GM18511 (cell line): Measurements from ENCODE around the gene ZNF266.

Source experiments
- ATAC-seq: cut with Tn5 transposase; IDR thresholded peaks from one replicate; pipeline ENCODE4 v1.9.1; 2021; ENCODE audit warnings: mild to moderate bottlenecking, moderate library complexity; ENCODE audit not compliant: unreplicated experiment

Gene ZNF266

DNA sequence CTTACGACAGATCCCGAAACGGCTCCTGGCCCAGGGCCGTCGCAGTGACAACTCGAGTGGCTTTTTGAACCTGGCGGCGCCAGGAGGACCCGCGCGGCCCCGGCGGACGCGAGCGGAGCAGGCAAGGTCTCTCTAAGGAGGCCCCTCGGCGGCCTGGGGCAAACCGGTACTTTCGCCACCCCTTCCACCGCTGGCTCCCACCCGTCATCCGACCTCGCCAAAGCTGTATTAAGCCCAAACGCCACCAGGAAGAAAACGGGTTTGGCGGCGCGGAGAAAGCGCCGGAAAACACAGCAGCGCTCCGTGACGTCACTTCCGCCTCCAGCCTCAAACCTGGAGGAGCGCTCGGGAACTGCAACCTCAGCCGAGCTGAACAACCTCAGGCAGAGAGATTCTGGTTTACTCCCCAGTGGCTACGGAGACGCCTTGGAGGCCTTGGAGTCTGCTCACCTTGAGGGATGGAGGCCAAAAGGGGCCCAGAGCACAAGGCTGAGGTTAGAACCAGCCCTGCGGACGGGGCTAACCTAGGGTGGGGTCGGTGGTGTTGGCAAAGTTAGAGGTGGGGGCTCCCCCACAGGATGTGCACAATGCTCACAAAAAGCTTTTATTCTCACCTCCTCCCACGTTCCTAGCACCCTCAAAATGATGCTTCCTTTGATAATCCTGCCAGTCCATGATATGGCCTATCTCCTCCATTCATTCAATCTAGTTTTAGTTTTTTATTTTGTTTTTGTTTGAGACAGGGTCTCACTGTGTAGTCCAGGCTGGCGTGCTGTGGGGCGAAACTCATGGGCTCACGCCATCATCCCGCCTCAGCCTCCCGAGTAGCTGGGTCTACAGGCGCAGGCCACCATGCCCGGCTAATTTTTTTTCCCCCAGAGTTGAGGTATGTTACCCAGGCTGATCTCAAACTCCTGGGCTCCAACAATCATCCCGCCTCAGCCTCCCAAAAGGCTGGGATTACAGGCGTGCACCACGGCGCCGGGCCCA lies at the start of gene ZNF266:
ZNF266 (minus strand) TSS at position 295 of the 990 bp plus-strand sequence. CDS start 15,484 bp downstream, outside the sequence.
- ATAC-seq = peak; percentile 94

DNA sequence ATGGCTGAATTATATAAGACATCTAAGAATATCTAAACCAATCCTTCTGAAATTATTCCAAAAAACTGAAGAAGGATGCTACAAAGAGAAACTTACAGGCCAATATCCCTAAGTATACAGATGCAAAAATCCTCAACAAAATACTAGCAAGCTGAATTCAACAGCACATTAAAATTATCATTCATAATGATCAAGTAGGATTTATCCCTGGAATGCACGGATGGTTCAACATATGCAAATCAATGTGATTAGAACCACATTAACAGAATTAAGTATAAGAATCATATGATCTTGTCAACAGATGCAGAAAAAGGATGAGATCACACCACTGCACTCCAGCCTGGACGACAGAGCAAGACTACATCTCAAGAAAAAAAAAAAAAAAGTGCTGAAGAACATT lies 49.8 kb upstream of the ZNF266 start:
- ATAC-seq = no peak

DNA sequence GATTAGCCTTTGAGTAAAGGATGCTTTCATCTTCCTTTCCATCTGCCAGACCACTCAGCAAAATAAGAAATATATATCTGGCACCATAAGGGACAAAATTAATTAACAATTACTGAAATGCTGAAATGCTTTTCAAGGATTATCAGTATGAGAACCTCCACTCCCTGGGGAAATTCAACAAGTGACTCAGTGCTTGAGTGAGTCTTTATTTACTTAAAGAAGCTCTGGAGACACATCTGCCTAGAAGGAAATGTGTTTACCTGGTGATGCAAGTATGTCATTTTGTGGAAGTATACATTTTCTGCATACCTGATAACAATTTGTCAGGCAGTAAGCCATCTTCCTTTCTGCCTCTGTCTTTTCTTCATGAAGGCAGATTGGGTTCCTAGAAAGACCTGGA lies 39.6 kb upstream of the ZNF266 start:
- ATAC-seq = no peak

DNA sequence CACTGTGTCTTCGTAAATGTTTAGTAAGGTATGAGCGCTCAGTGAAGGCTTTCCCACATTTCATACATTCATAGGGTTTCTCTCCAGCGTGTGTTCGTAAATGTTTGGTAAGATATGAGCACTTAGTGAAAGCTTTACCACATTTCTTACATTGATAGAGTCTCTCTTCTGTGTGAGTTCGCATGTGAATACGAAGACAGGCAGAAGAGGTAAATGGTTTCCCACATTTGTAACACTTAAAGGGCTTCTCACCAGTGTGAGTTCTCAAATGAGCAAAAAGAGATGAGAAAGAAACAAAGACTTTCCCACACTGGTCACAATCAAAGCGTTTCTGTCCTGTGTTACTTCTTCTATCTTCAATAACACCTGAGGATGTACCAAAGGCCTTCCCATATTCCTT lies 31.8 kb upstream of the ZNF266 start:
- no peak for ATAC-seq

DNA sequence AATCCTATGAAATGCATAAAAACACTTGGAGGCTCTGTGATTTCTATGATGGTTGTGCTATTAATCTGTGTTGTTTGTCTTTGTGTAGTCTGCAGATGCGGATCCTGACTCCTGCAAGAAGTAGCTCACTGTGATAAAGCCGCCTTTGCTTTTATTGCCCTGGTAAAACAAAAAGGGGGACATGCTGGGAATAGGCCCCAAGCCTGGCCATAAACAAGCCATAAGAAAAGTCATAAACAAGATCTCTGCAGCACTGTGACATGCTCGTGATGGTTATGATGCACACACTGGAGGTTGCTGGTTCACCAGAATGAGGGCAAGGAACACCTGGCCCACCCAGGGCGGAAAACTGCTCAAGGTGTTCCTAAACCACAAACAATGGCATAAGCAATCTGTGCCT lies 26.6 kb upstream of the ZNF266 start:
- ATAC-seq = no peak

DNA sequence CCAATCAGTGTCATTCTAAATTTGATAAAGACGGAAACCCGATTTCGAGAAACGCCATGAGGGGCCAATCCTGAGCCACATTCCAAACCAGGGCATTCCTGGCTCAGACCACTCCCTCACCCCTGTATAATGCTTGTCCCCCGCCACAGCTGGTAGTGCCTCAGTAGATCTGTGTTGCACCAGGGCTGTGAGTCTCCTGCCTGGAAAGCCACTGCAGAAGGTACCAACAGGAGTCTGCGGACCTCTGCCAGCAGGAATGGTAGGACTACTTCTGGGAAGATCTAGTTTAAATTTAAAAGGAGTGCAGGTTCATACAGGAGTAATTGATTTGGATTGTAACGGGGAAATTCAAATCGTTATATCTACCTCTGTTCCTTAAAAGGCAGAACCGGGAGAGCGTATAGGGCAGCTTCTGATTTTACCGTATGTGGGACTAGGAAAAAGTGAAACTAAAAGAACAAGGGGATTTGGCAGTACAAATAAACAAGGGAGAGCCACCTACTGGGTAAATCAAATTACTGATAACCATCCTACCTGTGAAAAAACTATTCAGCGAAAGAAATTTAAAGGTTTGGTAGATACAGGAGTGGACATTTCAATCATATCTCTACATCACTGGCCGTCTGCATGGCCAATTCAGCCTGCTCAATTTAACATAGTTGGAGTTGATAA lies 20.8 kb upstream of the ZNF266 start:
- ATAC-seq = no peak

DNA sequence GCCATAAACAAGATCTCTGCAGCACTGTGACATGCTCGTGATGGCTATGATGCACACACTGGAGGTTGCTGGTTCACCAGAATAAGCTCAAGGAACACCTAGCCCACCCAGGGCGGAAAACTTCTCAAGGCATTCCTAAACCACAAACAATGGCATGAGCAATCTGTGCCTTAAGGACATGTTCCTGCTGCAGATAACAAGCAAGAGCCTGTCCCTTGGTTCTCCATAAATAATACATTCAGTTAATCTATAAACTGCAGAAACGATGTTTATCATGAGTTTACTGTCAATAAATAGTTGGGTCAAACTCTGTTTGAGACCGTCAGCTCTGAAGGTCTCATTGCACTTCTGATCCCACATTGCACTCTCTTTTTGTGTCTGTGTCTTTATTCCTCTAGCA lies 18.6 kb upstream of the ZNF266 start:
- ATAC-seq = no peak

DNA sequence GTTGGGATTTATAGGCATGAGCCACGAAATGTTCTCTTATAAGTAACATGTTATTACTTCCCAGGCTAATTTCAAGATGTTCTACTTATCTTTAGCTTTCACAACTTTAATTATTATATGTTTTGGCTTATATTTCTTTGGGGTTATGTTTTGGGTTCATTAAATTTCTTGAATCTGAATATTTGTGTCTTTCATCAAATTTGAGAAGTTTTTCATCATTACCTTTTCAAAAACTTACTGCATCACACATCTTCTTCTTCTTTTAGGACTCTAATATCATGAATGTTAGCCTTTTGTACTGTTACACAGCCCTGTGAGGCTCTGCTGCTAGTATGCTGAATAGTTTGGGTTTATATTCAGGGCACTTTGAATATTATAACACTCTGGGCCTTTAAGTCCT lies 9.7 kb upstream of the ZNF266 start:
- no peak for ATAC-seq

DNA sequence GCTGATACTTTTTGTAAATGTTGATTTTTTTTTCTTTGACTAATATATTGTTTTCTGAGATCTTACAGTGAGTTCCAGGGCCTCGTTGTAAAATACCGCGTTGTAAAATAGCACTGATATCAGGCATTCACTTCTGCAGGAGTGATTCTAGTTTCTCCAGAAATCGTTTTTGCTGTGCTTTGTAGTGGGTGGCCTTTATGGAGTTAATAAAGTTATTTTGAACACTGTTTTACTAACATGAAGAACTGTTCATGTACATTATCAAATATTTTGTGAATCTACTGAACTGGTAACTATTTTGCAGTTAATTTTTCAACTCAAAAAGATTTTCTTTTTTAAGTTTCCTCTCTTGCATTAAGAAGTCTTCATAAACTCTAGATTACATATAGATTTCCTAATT lies 985 bp upstream of the ZNF266 start:
- ATAC-seq = no peak

DNA sequence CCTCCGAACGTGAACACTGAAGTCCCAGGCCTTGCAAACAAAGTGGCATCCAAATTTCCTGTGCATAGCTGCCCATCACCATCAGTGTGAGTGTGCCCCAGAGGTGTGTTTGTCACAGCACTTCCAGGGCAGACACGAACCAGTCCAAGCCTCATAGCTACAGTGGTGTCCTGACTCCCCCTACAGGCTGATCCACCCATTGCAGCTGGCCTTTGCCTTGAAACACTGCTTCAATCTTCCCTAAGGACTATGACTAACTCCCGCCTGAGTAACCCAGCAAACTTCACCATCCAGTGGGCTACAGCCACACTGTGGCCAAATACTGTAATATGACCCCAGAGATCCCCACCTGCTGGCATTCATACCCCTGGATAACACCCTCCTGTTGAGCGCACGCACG lies 3.9 kb downstream of the ZNF266 start:
- no peak for ATAC-seq

DNA sequence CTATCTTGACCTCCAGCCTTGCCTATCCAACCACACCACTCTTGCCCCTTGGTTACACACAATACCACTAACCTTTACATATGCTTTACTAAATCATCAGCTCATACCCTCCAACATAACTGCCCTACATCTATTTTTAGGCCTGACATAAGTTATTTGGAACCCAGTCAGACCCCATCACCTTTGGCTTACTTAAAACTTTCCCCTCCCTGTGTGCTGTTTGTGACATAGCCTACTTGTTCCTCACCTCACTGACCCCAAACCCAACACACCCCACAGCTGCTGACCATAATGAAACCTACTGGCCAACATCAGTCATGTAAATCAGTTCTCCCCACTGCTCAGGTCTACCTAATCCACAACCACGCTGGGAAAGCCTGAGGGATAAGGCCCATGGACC lies 4.9 kb downstream of the ZNF266 start:
- ATAC-seq = no peak

DNA sequence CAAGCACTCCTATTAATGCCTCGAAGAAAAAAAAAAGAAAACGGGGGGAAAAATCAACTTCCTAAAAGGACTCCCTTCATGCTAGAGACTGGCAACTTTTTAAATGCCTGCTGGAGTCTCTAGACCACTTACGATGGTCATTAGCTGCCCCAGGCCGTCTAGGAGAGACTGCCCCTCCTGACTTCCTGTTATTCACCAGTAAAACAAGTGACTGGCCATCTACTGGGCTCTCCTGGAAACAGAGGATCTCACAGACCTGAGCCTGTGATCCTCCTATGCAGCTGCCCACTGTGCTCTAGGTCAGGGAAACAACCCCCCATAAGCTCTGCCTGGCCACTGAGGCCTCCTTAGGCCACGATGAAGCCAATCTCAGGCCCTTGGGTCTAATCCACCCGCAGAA lies 7.4 kb downstream of the ZNF266 start:
- ATAC-seq = no peak

DNA sequence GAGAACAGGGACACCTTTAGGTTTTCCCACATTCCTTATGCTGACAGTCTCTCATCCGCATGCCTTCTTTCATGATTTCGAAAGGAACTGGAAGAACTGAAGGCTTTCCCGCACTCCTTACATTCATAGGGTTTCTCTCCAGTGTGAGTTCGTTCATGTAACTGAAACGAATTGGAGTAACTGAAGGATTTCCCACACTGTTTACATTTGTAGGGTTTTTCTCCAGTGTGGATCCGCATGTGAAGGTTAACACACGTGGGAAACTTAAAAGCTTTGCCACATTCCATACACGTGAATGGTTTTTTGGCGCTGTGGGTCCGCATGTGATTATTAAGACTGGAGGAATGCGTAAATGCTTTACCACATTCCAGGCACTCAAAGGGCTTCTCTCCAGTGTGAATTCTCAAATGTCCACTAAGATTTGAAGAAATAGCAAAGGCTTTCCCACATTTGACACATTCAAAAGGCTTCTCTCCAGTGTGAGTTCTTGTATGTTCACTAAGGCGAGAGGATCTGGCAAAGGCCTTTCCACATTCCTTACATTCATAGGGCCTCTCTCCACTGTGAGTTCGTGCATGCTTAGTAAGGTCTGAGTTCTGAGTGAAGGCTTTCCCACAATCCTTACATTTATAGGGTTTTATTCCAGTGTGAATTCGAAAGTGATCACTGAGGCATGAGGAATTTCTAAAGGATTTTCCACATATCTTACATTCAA lies 22.0 kb downstream of the ZNF266 start:
- no peak for ATAC-seq

DNA sequence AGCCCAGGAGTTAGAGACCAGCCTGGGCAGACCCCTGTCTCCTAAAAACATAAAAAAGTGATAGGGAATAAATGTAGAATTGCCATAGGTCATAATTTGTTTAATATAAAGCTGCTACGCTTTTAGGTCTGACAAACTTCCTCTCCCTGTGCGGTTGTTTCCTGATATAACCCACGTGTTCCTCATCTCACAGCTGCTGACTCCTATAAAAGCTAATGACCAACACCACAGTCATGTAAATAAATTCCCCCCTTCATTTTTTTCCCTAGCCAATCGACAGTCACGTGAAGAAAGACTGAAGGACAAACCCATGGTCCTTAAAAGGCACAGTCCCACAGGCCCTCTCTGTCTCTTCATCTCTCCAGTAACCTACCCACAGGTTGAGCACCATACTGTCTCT lies 27.5 kb downstream of the ZNF266 start:
- ATAC-seq = no peak

DNA sequence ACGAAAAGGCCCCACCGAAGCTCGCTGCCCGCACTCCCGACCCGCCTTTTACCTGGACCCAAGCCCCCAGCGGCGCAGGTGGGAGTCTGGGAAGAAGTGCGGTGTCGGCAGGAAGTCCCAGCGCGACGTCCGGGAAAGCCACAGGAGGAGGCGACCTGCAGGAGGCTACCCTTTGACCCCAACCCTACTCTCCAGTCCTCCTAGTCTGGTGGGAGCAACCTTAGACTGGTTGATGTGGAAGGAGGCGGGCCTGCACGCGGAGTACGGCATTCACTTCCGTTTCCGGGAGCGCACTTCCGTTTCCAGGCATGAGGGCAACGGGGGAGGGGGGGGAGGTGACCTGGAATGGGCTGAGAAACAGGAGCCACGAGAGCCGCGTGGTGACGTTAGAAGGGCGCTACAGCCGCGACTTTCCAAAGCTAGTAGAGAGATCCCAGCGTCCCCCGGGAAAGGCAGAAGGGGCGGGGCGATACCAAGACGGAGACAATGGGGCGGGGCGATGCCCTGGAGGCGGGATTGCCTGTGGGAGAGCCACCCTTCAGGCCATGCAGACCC lies 28.5 kb downstream of the ZNF266 start:
- no peak for ATAC-seq

DNA sequence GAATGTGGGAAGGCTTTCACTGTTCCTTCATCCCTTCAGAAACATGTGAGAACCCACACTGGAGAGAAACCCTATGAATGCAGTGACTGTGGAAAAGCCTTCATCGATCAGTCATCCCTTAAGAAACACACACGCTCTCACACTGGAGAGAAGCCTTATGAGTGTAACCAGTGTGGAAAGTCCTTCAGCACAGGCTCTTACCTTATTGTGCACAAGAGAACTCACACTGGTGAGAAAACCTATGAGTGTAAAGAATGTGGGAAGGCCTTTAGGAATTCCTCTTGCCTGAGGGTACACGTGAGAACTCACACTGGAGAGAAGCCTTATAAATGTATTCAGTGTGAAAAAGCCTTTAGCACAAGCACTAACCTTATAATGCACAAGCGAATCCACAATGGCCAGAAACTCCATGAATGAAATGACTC lies 54.0 kb downstream of the ZNF266 start:
- ATAC-seq = no peak

DNA sequence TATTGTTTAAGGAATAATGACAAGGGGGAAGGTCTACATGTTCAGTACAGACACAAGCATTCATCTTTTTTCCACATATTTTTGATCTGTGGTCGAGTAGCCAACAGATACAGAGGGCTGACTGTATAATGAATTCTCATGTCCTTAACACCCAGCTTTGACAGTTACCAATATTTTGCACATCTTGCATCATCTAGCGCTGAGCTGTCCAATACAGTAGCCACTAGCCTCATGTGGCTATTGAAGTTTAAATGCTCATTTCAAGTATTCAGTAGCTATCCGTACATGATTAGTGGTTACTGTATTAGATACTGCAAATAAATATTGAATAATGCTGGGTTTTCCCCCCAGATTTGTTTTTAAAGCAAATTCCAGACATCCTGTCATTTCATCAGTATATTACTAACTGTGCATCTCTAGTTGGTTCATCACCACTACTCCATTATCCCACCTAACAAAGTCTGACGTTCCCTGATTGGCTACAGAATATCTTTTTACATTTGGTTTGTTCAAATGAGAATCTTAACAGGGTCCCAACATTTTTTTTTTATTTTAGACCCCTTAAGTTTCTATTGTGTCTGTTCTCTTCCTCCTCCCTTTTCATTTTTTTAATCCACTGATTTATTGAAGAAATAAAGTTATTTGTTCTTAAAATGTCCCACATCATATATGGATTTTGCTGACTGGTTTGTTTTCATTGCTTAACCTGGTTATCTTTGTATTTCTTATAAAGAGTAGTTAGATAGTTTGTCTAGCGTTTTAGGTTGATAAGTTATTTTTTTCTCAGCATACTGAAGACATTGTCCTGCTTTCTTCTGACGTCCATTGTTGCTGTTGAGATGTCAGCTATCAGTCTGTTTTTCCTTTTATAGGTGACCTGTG lies 64.4 kb downstream of the ZNF266 start:
- no peak for ATAC-seq

DNA sequence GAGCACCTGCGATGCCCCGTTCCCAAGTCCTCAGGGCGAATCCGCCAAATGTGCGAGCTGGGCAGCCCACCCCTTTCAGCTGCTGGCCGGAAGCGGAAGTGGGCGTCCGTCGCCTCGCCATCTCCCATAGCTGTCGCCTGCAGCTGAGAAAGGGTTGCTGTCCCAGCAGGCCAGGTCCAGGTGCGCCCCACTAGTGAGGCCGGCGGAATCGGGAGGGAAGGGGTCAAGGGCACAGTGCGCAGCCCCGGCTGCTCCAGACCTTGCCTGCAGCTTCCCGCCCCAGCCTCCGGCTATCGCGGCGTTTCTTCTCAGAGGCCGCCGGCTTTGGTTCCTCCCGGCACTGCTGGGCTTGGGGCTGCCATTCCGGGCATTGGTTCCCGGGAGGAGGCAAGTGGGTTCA lies 72.5 kb downstream of the ZNF266 start, which contains the start of gene ZNF177:
ZNF177 (plus strand) TSS at position 109 of the 400 bp plus-strand sequence. CDS start 15,299 bp downstream, outside the sequence.
- ATAC-seq = no peak
